NOMO-1 treated with DMSO at 0.1 percent for 48 hours (cell line): ENCODE data around the gene CLCN7.
"Not testable (repeated sequence)": the region's sequence is repeated elsewhere in the genome, so short reads cannot be mapped to it uniquely, and the experiment has no call there.

Experiments used
- DNase-seq: peaks from one replicate; lab custom pipeline; 2025; ENCODE audit not compliant: unreplicated experiment; lab: John Stamatoyannopoulos, UW

The CLCN7 gene

GRCh38 chr16:1447965-1448364, 26.9 kb downstream of the CLCN7 start:
- no peak for DNase-seq

GRCh38 chr16:1446296-1447080, 28.3 kb downstream of the CLCN7 start:
- no peak for DNase-seq

GRCh38 chr16:1445518-1446203, 29.2 kb downstream of the CLCN7 start:
- DNase-seq, result no peak

GRCh38 chr16:1444730-1445517, 29.9 kb downstream of the CLCN7 start:
- no peak for DNase-seq

GRCh38 chr16:1443980-1444729, 30.7 kb downstream of the CLCN7 start, which contains the start of gene CCDC154:
Gene CCDC154, minus strand, starts transcription at chr16:1444556. Its CDS starts 234 bp downstream, at chr16:1444322.
- DNase-seq, result no peak

GRCh38 chr16:1443403-1443973, 31.3 kb downstream of the CLCN7 start:
- DNase-seq, result no peak

- DNase-seq, result no peak
Measured at GRCh38 chr16:1442697-1443096, 32.1 kb downstream of the CLCN7 start.

- no peak for DNase-seq
Measured at GRCh38 chr16:1441391-1441829, 33.4 kb downstream of the CLCN7 start.

- not testable (repeated sequence) for DNase-seq
Measured at GRCh38 chr16:1439699-1440074, 35.1 kb downstream of the CLCN7 start.

GRCh38 chr16:1439058-1439698, 35.6 kb downstream of the CLCN7 start:
- no peak for DNase-seq

GRCh38 chr16:1438229-1439057, 36.4 kb downstream of the CLCN7 start:
- DNase-seq, result no peak

- DNase-seq, result no peak
Measured at GRCh38 chr16:1437606-1438005, 37.2 kb downstream of the CLCN7 start.

- DNase-seq, result no peak
Measured at GRCh38 chr16:1436731-1437355, 38.0 kb downstream of the CLCN7 start.

GRCh38 chr16:1435921-1436697, 38.7 kb downstream of the CLCN7 start:
- no peak for DNase-seq

GRCh38 chr16:1434644-1435592, 39.9 kb downstream of the CLCN7 start:
- DNase-seq, result no peak

- no peak for DNase-seq
Measured at GRCh38 chr16:1433756-1434155, 41.1 kb downstream of the CLCN7 start.

- DNase-seq, result no peak
Measured at GRCh38 chr16:1433263-1433560, 41.6 kb downstream of the CLCN7 start.
